ENCODE data around the gene IL32. TPM values are rescaled to one million over a fixed set of nuclear protein-coding genes. Genes with fewer than 3 reads are reported as not detected.

The IL32 gene
- total and polyA plus RNA-seq, 9 of the 15 experiments (the other 6 are each of a cell fraction or from before 2014, with no cell fraction given): 0.21 to 2.2 (median 0.37) TPM; not detected in 3

DNA sequence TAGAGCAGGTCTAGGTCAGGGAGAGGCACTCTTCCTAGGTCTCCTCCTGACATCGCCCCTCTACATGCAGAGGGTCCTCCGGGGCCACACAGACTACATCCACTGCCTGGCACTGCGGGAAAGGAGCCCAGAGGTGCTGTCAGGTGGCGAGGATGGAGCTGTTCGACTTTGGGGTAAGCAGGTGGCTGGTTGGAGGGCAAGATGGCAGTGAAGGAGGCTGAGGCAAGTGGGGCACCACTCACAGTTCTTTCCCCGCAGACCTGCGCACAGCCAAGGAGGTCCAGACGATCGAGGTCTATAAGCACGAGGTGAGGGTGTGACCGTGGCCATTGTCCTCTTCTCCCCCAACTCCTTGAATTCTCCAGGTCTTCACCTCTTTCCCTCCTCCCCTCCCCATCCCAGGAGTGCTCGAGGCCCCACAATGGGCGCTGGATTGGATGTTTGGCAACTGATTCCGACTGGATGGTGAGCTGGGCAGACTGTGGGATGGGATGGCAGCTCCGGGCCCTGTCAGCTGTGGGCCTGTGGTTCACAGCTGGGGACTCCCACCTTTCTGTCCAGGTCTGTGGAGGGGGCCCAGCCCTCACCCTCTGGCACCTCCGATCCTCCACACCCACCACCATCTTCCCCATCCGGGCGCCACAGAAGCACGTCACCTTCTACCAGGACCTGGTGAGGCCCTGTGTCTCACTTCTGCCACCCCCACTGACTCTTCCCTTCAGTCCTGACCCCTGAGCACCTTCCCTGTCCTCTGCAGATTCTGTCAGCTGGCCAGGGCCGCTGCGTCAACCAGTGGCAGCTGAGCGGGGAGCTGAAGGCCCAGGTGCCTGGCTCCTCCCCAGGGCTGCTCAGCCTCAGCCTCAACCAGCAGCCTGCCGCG is 38.6 kb upstream of the IL32 start (continued):
- TF ChIP-seq, protein P1, sequence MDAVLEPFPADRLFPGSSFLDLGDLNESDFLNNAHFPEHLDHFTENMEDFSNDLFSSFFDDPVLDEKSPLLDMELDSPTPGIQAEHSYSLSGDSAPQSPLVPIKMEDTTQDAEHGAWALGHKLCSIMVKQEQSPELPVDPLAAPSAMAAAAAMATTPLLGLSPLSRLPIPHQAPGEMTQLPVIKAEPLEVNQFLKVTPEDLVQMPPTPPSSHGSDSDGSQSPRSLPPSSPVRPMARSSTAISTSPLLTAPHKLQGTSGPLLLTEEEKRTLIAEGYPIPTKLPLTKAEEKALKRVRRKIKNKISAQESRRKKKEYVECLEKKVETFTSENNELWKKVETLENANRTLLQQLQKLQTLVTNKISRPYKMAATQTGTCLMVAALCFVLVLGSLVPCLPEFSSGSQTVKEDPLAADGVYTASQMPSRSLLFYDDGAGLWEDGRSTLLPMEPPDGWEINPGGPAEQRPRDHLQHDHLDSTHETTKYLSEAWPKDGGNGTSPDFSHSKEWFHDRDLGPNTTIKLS (IDR thresholded peaks at IDR 0.05; ENCODE audit: borderline replicate concordance, low read depth): no peak
- no peak for TF ChIP-seq SMARCC2 (IDR thresholded peaks at IDR 0.05; ENCODE audit: low read depth)
- no peak for TF ChIP-seq GATAD2B (IDR thresholded peaks at IDR 0.05; ENCODE audit: borderline replicate concordance)

GRCh38 chr16:3027489-3027795 is 38.0 kb upstream of the IL32 start:
- ATAC-seq: no peak
- Histone ChIP-seq H3K4me2 (ENCODE audit: insufficient read depth, low read length) (no peak overlapping the region), H3K27me3 (ENCODE audit: control insufficient read depth in 2 of 2, insufficient read depth in 2 of 2, low read length in 2 of 2) (peaks cover 12 to 32% of the 10 kb centered on the region in 2 experiments; a peak in 4 of 5 replicates), H3K9ac (ENCODE audit: insufficient read depth in 1 of 2, low read depth in 2 of 2, low read length in 2 of 2) (peak overlapping the region in 1 of 2 experiments; percentile 31; a peak in 2 of 4 replicates), H3K27ac (ENCODE audit: extremely low read depth, low read depth, low read length) (no peak overlapping the region), H2AFZ (ENCODE audit: low read depth, low read length) (no peak overlapping the region), H3K4me1 (replicated peaks in 1 of 2; ENCODE audit: control insufficient read depth in 2 of 2, insufficient read depth in 2 of 2, low read length in 2 of 2) (peaks cover 24 to 81% of the 10 kb centered on the region in 2 experiments), H3K36me3 (ENCODE audit: control insufficient read depth, insufficient read depth, low read length) (peaks cover 29% of the 10 kb centered on the region; the same call in 2 of the 3 replicates), H4K20me1 (replicated peaks; ENCODE audit: control insufficient read depth, insufficient read depth, low read length) (peaks cover 13% of the 10 kb centered on the region; the same call in 1 of the 2 replicates), H3K9me3 (replicated peaks; ENCODE audit: control insufficient read depth, insufficient read depth, low read depth, low read length) (no peaks in the 10 kb centered on the region), H3K9me1 (ENCODE audit: control insufficient read depth, insufficient read depth, low read length) (no peaks in the 10 kb centered on the region), H3K4me3 (no peak overlapping the region), H3K79me2 (ENCODE audit: control insufficient read depth, insufficient read depth, low read length) (peaks cover 19% of the 10 kb centered on the region)
- DNase-seq (ENCODE audit: extremely low read depth in 1 of 4, low spot score in 3 of 4): no peak
- in situ Hi-C loops (cut with MboI) (no loop called here), intact Hi-C loops (cut with micrococcal nuclease) (loop anchor here (10.0 kb wide), 1 partner anchor 63 kb away; the partner anchor contains the start of genes KREMEN2 and PAQR4)
- POLR2A ChIA-PET: interaction anchor here (0.6 to 1.9 kb wide), 7 partner anchors 19 to 130 kb away, joined by 3 to 6 read pairs (median 4); no protein-coding TSS in a partner anchor
- CTCF ChIA-PET (ENCODE audit: low intra/inter-chr PET ratio): interaction anchor here (0.8 kb wide), 1 partner anchor 24 kb away, joined by 3 read pairs; no protein-coding TSS in a partner anchor
- FAIRE-seq: no peak
- TF ChIP-seq BCOR (IDR thresholded peaks at IDR 0.05) (no peak), STAG1 (CRISPR knock-in tag; IDR thresholded peaks at IDR 0.05; ENCODE audit: borderline replicate concordance) (no peak), ZBTB40 (IDR thresholded peaks at IDR 0.05) (0 out of 2 replicates have a peak, but pooled peaks have one; percentile 14), ZBTB40 (CRISPR knock-in tag; IDR thresholded peaks at IDR 0.05) (peak; percentile 61; the same call in 1 of the 2 replicates)
- TF ChIP-seq, protein P2, sequence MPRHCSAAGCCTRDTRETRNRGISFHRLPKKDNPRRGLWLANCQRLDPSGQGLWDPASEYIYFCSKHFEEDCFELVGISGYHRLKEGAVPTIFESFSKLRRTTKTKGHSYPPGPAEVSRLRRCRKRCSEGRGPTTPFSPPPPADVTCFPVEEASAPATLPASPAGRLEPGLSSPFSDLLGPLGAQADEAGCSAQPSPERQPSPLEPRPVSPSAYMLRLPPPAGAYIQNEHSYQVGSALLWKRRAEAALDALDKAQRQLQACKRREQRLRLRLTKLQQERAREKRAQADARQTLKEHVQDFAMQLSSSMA (CRISPR knock-in tag; IDR thresholded peaks at IDR 0.05): no peak
- BruUV-seq (replicated peaks): no TSS peak
- WGBS (ENCODE audit: insufficient coverage, low coverage, missing lambda C conversion rate): 82% methylated on average over 8 of the region's 8 CpGs
